HPDE6-E6E7 (cell line): ENCODE data around the gene TXLNA.

Experiments
- DNase-seq: peaks from one replicate; pipeline ENCODE4 v3.0.0; 2011; ENCODE audit warnings: missing footprints; ENCODE audit errors: extremely low spot score

The TXLNA gene

GRCh38 chr1:32208891-32209328 lies 29.4 kb downstream of the TXLNA start, which contains the start of gene DCDC2B:
Gene DCDC2B (plus strand): TSS chr1:32209089. CDS start chr1:32209094, 5 bp downstream.
- peak; percentile 50 for DNase-seq

GRCh38 chr1:32215629-32216480 lies 36.4 kb downstream of the TXLNA start:
- DNase-seq: peak; percentile 81

GRCh38 chr1:32216566-32216965 lies 37.1 kb downstream of the TXLNA start:
- DNase-seq: no peak

- no peak for DNase-seq
Observed at GRCh38 chr1:32219022-32219421, 39.5 kb downstream of the TXLNA start.

- no peak for DNase-seq
Observed at GRCh38 chr1:32220746-32221580, 41.5 kb downstream of the TXLNA start.

GRCh38 chr1:32221581-32221979 lies 42.1 kb downstream of the TXLNA start:
- no peak for DNase-seq

GRCh38 chr1:32221980-32222755 lies 42.7 kb downstream of the TXLNA start, which contains the start of the genes EIF3I and TMEM234:
Gene EIF3I (plus strand): TSS chr1:32222407. CDS start chr1:32222442, 35 bp downstream.
Gene TMEM234 (minus strand): TSS chr1:32222353. CDS start chr1:32222322, 31 bp downstream.
- DNase-seq: peak; percentile 87

GRCh38 chr1:32223683-32224082 lies 44.2 kb downstream of the TXLNA start:
- no peak for DNase-seq

GRCh38 chr1:32224285-32224684 lies 44.8 kb downstream of the TXLNA start:
- no peak for DNase-seq

- no peak for DNase-seq
Observed at GRCh38 chr1:32228771-32229170, 49.3 kb downstream of the TXLNA start.

GRCh38 chr1:32231843-32232432 lies 52.5 kb downstream of the TXLNA start:
- no peak for DNase-seq

- DNase-seq: no peak
Observed at GRCh38 chr1:32232558-32233304, 53.3 kb downstream of the TXLNA start.

- no peak for DNase-seq
Observed at GRCh38 chr1:32234792-32235191, 55.3 kb downstream of the TXLNA start.

- no peak for DNase-seq
Observed at GRCh38 chr1:32239337-32239736, 59.9 kb downstream of the TXLNA start.

GRCh38 chr1:32239790-32240139 lies 60.3 kb downstream of the TXLNA start:
- no peak for DNase-seq

- DNase-seq: no peak
Observed at GRCh38 chr1:32240140-32240951, 60.9 kb downstream of the TXLNA start.

GRCh38 chr1:32241001-32241763 lies 61.7 kb downstream of the TXLNA start:
- no peak for DNase-seq

- DNase-seq: no peak
Observed at GRCh38 chr1:32242341-32242851, 62.9 kb downstream of the TXLNA start.

GRCh38 chr1:32246888-32247273 lies 67.4 kb downstream of the TXLNA start, which contains the start of gene FAM167B:
Gene FAM167B (plus strand): TSS chr1:32247222. CDS start chr1:32247422, 200 bp downstream.
- no peak for DNase-seq
